NCI-H2107 treated with DMSO at 0.1 percent for 48 hours (cell line): ENCODE data around the gene ETS2.

Source experiments
- DNase-seq: peaks from one replicate; lab custom pipeline; 2025; ENCODE audit not compliant: unreplicated experiment; lab: John Stamatoyannopoulos, UW

Gene ETS2

GRCh38 chr21:38805328-38806152 lies at the start of gene ETS2:
Gene ETS2, plus strand, starts transcription at chr21:38805929. Its CDS starts 4,106 bp downstream, at chr21:38810035.
- peak; percentile 95 for DNase-seq

GRCh38 chr21:38756746-38757145 lies 49.0 kb upstream of the ETS2 start:
- no peak for DNase-seq

- DNase-seq = no peak
Observed at GRCh38 chr21:38758501-38759214, 47.1 kb upstream of the ETS2 start.

GRCh38 chr21:38759413-38759812 lies 46.3 kb upstream of the ETS2 start:
- no peak for DNase-seq

GRCh38 chr21:38760017-38760761 lies 45.5 kb upstream of the ETS2 start:
- DNase-seq = no peak

GRCh38 chr21:38760762-38761155 lies 45.0 kb upstream of the ETS2 start:
- no peak for DNase-seq

- DNase-seq = no peak
Observed at GRCh38 chr21:38761531-38761930, 44.2 kb upstream of the ETS2 start.

GRCh38 chr21:38765056-38765455 lies 40.7 kb upstream of the ETS2 start:
- no peak for DNase-seq

- peak; percentile 90 for DNase-seq
Observed at GRCh38 chr21:38766987-38767722, 38.6 kb upstream of the ETS2 start.

GRCh38 chr21:38768471-38769063 lies 37.2 kb upstream of the ETS2 start:
- peak; percentile 24 for DNase-seq

- peak; percentile 58 for DNase-seq
Observed at GRCh38 chr21:38769191-38769780, 36.4 kb upstream of the ETS2 start.

- DNase-seq = peak; percentile 96
Observed at GRCh38 chr21:38770660-38771059, 35.1 kb upstream of the ETS2 start.

GRCh38 chr21:38771536-38771935 lies 34.2 kb upstream of the ETS2 start:
- DNase-seq = no peak

GRCh38 chr21:38772646-38773045 lies 33.1 kb upstream of the ETS2 start:
- no peak for DNase-seq

- DNase-seq = no peak
Observed at GRCh38 chr21:38773099-38774061, 32.3 kb upstream of the ETS2 start.

GRCh38 chr21:38774152-38774551 lies 31.6 kb upstream of the ETS2 start:
- no peak for DNase-seq

- DNase-seq = no peak
Observed at GRCh38 chr21:38774586-38775285, 31.0 kb upstream of the ETS2 start.

GRCh38 chr21:38775733-38776132 lies 30.0 kb upstream of the ETS2 start:
- DNase-seq = no peak
